ENCODE data around the gene AP3D1.
A peak's percentile ranks its signal among the peaks of the same experiment; 100 is the strongest.

The AP3D1 gene

GRCh38 chr19:2061495-2062388, 89.6 kb downstream of the AP3D1 start:
- peak; percentile 99 for DNase-seq (ENCODE audit: low read depth in 2 of 2)

DNA sequence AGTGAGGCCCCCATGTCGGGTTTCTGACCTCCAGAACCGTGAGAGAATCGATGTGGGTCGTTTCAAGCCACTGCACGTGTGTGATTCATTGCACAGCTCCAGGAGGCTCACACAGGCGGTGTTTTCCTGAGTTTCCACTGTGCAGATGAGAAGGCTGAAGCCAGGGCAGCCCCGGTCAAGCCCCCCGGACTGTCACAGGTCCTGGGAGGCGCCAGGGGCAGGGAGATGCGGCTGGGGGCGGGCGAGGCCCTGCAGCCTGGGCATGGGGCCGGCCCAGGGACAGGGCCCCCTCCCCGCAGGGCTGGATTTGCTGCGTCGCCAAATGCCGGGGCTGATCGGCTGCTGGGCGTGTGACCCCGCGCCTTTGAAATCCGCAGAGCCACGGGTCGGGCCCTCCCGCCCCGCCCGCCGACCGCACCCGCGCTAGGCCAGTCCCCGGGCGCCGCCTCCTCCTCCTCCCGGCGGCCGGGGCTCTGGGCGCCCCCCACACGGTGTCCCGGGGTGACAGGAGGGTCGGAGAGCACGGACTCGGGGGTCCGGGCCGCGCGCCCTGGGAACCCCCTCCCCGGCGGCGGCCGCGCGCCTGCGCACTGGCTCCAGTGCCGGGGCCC, 90.4 kb downstream of the AP3D1 start:
- no peak for DNase-seq (ENCODE audit: low read depth in 2 of 2)

- no peak for DNase-seq (ENCODE audit: low read depth in 2 of 2)
Measured at GRCh38 chr19:2059422-2060201, 91.8 kb downstream of the AP3D1 start.

GRCh38 chr19:2058570-2059421, 92.6 kb downstream of the AP3D1 start:
- DNase-seq (ENCODE audit: low read depth in 2 of 2) = no peak

- no peak for DNase-seq (ENCODE audit: low read depth in 2 of 2)
Measured at GRCh38 chr19:2057484-2058469, 93.6 kb downstream of the AP3D1 start.

DNA sequence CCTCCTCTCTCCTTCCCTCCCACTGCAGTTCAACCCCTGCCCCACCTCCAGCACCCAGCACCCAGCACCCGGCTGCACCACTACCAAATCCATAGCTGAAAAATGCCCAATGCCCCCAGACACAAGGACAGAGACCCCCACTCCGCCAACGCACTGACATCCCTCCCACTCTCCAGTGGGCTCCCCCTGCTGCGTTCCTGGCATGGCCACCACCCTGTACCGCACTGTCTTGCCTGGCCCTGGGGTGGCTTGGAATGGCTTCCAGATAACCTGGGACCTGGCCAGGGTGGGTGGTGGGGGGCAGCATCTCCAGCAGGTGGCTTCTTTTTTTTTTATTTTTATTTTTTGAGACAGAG, 94.6 kb downstream of the AP3D1 start:
- DNase-seq (ENCODE audit: low read depth in 2 of 2) = no peak

- DNase-seq (ENCODE audit: low read depth in 2 of 2) = no peak
Measured at GRCh38 chr19:2055931-2056836, 95.2 kb downstream of the AP3D1 start.

- DNase-seq (ENCODE audit: low read depth in 2 of 2) = no peak
Measured at GRCh38 chr19:2054763-2055162, 96.6 kb downstream of the AP3D1 start.

- no peak for DNase-seq (ENCODE audit: low read depth in 2 of 2)
Measured at GRCh38 chr19:2053601-2054389, 97.6 kb downstream of the AP3D1 start.

DNA sequence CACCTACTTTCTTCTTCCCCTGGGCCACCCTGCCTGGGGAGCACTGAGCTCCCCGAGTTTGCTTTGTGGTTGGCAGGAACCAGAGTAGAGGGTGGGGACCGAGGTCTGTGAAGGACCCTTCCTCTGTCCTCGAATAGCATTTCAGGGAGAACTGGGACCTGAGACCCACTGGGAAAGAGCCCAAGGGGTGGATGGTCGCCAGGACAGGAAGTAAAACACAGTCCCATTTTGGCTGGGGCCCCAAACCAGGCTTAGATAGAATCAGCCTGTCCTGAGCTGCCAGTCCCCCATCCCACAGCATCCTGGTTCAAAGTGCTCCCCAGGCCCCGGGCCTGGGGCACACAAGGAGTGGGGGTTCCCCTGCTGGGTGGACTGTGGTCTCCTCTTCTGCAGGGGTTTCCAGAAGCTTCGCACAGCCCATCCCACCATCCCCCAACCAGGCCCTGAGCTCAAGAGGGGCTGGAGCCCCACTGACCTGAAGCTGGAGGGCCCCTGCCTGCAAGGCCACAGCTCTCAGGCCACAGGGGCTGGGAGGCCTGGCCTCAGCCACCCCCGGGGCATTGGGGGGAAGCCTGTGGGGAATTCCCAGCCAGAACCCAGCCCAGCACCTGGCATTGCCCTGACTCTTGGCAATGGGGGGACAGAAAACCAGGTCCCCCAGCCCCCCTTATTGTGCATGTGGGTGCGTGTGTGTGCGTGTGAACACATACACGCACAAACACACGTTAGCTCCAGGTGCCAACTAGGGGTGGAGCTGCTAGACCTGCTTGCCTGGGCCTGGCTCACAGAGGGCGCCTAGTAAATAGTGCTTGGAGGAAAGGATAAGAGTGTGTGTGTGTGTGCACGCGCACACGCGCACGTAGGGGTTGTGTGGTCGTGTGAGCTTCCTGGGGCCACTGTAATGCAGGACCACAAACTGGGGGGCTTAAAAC, 99.3 kb downstream of the AP3D1 start:
- no peak for DNase-seq (ENCODE audit: low read depth in 2 of 2)

- DNase-seq (ENCODE audit: low read depth in 2 of 2) = peak; percentile 86 to 91
Measured at GRCh38 chr19:2050991-2051772, 100.2 kb downstream of the AP3D1 start, which contains the start of gene MKNK2. TSS of gene MKNK2 (minus strand) at chr19:2051244. CDS start at chr19:2050851, 393 bp downstream.

Measured in stimulated activated CD8-positive, alpha-beta memory T cell treated with anti-CD3 and anti-CD28 coated beads, Interleukin-15, amount 100 ng/mL, for 48 hours (primary cell).